ENCODE results near the gene METAP2.

The METAP2 gene

GRCh38 chr12:95509300-95509699 is 35.3 kb downstream of the METAP2 start:
- no CpG with 5 or more reads among the region's 3 CpGs for WGBS, 2 donors (ENCODE audit: extremely low coverage in 2 of 2, insufficient read length in 2 of 2, insufficient replicate concordance in 1 of 2)
- Histone ChIP-seq H3K4me2 (ENCODE audit: insufficient read depth, low read length, poor library complexity, severe bottlenecking) (no peak overlapping the region), H4K91ac (ENCODE audit: low read depth, low read length, poor library complexity) (no peak overlapping the region)

GRCh38 chr12:95511977-95512376 is 38.0 kb downstream of the METAP2 start:
- Histone ChIP-seq H3K4me2 (ENCODE audit: insufficient read depth, low read length, poor library complexity, severe bottlenecking) (no peak overlapping the region), H2BK5ac (ENCODE audit: low read length) (no peak overlapping the region), H3K27ac (replicated peaks; ENCODE audit: low read length) (no peak overlapping the region), H3K4me3 (ENCODE audit: low read length in 2 of 2) (no peak overlapping the region), H2BK120ac (ENCODE audit: low read depth, low read length) (no peak overlapping the region), H3K4me1 (ENCODE audit: control insufficient read depth in 2 of 2, insufficient read depth in 1 of 2, low read depth in 1 of 2, low read length in 2 of 2) (no peaks in the 10 kb centered on the region), H3K14ac (ENCODE audit: low read length) (no peak overlapping the region), H2BK12ac (ENCODE audit: low read length) (no peak overlapping the region), H2AK5ac (ENCODE audit: low read depth, low read length) (no peak overlapping the region), H3K36me3 (replicated peaks in 1 of 2; ENCODE audit: control insufficient read depth in 2 of 2, insufficient read depth in 2 of 2, low read length in 2 of 2) (peaks cover 24 to 92% of the 10 kb centered on the region in 2 donors), H3K18ac (ENCODE audit: low read length) (no peak overlapping the region), H4K91ac (ENCODE audit: low read depth, low read length, poor library complexity) (no peak overlapping the region), H4K8ac (ENCODE audit: low read depth, low read length) (no peak overlapping the region), H3K79me1 (ENCODE audit: low read depth, low read length) (no peaks in the 10 kb centered on the region), H2BK15ac (ENCODE audit: low read length) (no peak overlapping the region), H3K27me3 (ENCODE audit: control insufficient read depth in 3 of 3, insufficient read depth in 3 of 3, low read depth in 1 of 3, low read length in 3 of 3) (no peaks in the 10 kb centered on the region), H3K4ac (ENCODE audit: low read length) (no peak overlapping the region), H3K9me3 (replicated peaks in 1 of 2; ENCODE audit: control insufficient read depth in 2 of 2, insufficient read depth in 1 of 2, low read depth in 1 of 2, low read length in 2 of 2) (no peaks in the 10 kb centered on the region), H2AFZ (ENCODE audit: low read length) (no peak overlapping the region), H3K9ac (ENCODE audit: low read depth, low read length, poor library complexity) (no peak overlapping the region), H3K23ac (ENCODE audit: low read depth, low read length, poor library complexity) (no peak overlapping the region)
- no peak for DNase-seq (ENCODE audit: low spot score)
- WGBS, 2 donors (ENCODE audit: extremely low coverage in 2 of 2, insufficient read length in 2 of 2, insufficient replicate concordance in 1 of 2) = no CpG with 5 or more reads among the region's 1 CpG

More at GRCh38 chr12:95509300-95509699, 35.3 kb downstream of the METAP2 start:
- H3K4me3 ChIP-seq (ENCODE audit: low read length in 2 of 2) = no peak overlapping the region
- H3K36me3 ChIP-seq (replicated peaks in 1 of 2; ENCODE audit: control insufficient read depth in 2 of 2, insufficient read depth in 2 of 2, low read length in 2 of 2) = peaks cover 30 to 98% of the 10 kb centered on the region in 2 donors
- H3K4me1 ChIP-seq (ENCODE audit: control insufficient read depth in 2 of 2, insufficient read depth in 1 of 2, low read depth in 1 of 2, low read length in 2 of 2) = no peaks in the 10 kb centered on the region
- no peak overlapping the region for H3K18ac ChIP-seq (ENCODE audit: low read length)
- H2BK5ac ChIP-seq (ENCODE audit: low read length) = no peak overlapping the region
- no peak overlapping the region for H3K14ac ChIP-seq (ENCODE audit: low read length)
- H2BK120ac ChIP-seq (ENCODE audit: low read depth, low read length) = no peak overlapping the region
- no peak overlapping the region for H2AK5ac ChIP-seq (ENCODE audit: low read depth, low read length)
- no peaks in the 10 kb centered on the region for H3K79me1 ChIP-seq (ENCODE audit: low read depth, low read length)
- no peak overlapping the region for H3K4ac ChIP-seq (ENCODE audit: low read length)
- no peak for DNase-seq (ENCODE audit: low spot score)
- no peak overlapping the region for H3K23ac ChIP-seq (ENCODE audit: low read depth, low read length, poor library complexity)
- no peak overlapping the region for H2BK12ac ChIP-seq (ENCODE audit: low read length)
- no peak overlapping the region for H2AFZ ChIP-seq (ENCODE audit: low read length)
- no peak overlapping the region for H2BK15ac ChIP-seq (ENCODE audit: low read length)
- H4K8ac ChIP-seq (ENCODE audit: low read depth, low read length) = no peak overlapping the region
- no peaks in the 10 kb centered on the region for H3K27me3 ChIP-seq (ENCODE audit: control insufficient read depth in 3 of 3, insufficient read depth in 3 of 3, low read depth in 1 of 3, low read length in 3 of 3)
- H3K27ac ChIP-seq (replicated peaks; ENCODE audit: low read length) = no peak overlapping the region
- no peaks in the 10 kb centered on the region for H3K9me3 ChIP-seq (replicated peaks in 1 of 2; ENCODE audit: control insufficient read depth in 2 of 2, insufficient read depth in 1 of 2, low read depth in 1 of 2, low read length in 2 of 2)
- H3K9ac ChIP-seq (ENCODE audit: low read depth, low read length, poor library complexity) = no peak overlapping the region

DNA sequence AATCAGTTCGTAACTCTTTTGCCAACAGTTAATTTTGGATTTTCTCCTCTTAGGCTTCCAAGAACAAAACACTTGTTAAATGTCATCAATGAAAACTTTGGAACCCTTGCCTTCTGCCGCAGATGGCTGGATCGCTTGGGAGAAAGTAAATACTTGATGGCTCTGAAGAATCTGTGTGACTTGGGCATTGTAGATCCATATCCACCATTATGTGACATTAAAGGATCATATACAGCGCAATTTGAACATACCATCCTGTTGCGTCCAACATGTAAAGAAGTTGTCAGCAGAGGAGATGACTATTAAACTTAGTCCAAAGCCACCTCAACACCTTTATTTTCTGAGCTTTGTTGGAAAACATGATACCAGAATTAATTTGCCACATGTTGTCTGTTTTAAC is 39.6 kb downstream of the METAP2 start:
- no peak overlapping the region for H3K4me3 ChIP-seq (ENCODE audit: low read length in 2 of 2)
- no peak overlapping the region for H3K4ac ChIP-seq (ENCODE audit: low read length)
- no peak overlapping the region for H2AFZ ChIP-seq (ENCODE audit: low read length)
- peaks cover 22 to 76% of the 10 kb centered on the region in 2 donors for H3K36me3 ChIP-seq (replicated peaks in 1 of 2; ENCODE audit: control insufficient read depth in 2 of 2, insufficient read depth in 2 of 2, low read length in 2 of 2)
- no peak overlapping the region for H3K27ac ChIP-seq (replicated peaks; ENCODE audit: low read length)
- H3K18ac ChIP-seq (ENCODE audit: low read length) = no peak overlapping the region
- no peak for DNase-seq (ENCODE audit: low spot score)
- H3K4me2 ChIP-seq (ENCODE audit: insufficient read depth, low read length, poor library complexity, severe bottlenecking) = no peak overlapping the region
- no peak overlapping the region for H4K91ac ChIP-seq (ENCODE audit: low read depth, low read length, poor library complexity)
- no peak overlapping the region for H3K23ac ChIP-seq (ENCODE audit: low read depth, low read length, poor library complexity)
- H2BK120ac ChIP-seq (ENCODE audit: low read depth, low read length) = no peak overlapping the region
- H3K27me3 ChIP-seq (ENCODE audit: control insufficient read depth in 3 of 3, insufficient read depth in 3 of 3, low read depth in 1 of 3, low read length in 3 of 3) = no peaks in the 10 kb centered on the region
- no peak overlapping the region for H2AK5ac ChIP-seq (ENCODE audit: low read depth, low read length)
- no peaks in the 10 kb centered on the region for H3K4me1 ChIP-seq (ENCODE audit: control insufficient read depth in 2 of 2, insufficient read depth in 1 of 2, low read depth in 1 of 2, low read length in 2 of 2)
- H2BK12ac ChIP-seq (ENCODE audit: low read length) = no peak overlapping the region
- no peak overlapping the region for H3K9ac ChIP-seq (ENCODE audit: low read depth, low read length, poor library complexity)
- WGBS, 2 donors (ENCODE audit: extremely low coverage in 2 of 2, insufficient read length in 2 of 2, insufficient replicate concordance in 1 of 2) = no CpG with 5 or more reads among the region's 5 CpGs
- no peaks in the 10 kb centered on the region for H3K79me1 ChIP-seq (ENCODE audit: low read depth, low read length)
- no peak overlapping the region for H2BK15ac ChIP-seq (ENCODE audit: low read length)
- no peak overlapping the region for H4K8ac ChIP-seq (ENCODE audit: low read depth, low read length)
- no peaks in the 10 kb centered on the region for H3K9me3 ChIP-seq (replicated peaks in 1 of 2; ENCODE audit: control insufficient read depth in 2 of 2, insufficient read depth in 1 of 2, low read depth in 1 of 2, low read length in 2 of 2)
- no peak overlapping the region for H3K14ac ChIP-seq (ENCODE audit: low read length)
- no peak overlapping the region for H2BK5ac ChIP-seq (ENCODE audit: low read length)

DNA sequence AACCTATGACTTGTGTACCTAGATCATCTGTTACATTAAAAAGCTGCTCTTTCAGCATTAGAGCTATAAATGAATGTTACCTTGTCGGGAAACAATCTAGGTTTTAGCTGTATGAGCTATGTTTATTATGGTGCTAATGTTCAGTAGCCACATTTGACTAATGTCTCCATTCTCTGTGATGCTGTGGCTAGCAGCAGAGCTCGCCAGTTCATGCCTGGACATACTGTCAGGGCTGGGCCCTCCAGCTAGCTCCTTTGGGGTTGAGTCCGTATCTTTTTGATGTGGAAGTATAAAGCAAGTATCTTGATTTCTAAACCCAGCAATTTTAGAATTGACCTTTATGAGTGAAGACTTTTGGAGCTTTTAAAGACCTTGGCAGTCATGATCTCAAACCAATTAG is 41.2 kb downstream of the METAP2 start:
- no CpG with 5 or more reads among the region's 3 CpGs for WGBS, 2 donors (ENCODE audit: extremely low coverage in 2 of 2, insufficient read length in 2 of 2, insufficient replicate concordance in 1 of 2)
- peak overlapping the region; percentile 43 for H3K27ac ChIP-seq (replicated peaks; ENCODE audit: low read length)
- H3K79me1 ChIP-seq (ENCODE audit: low read depth, low read length) = no peaks in the 10 kb centered on the region
- peaks cover 25 to 61% of the 10 kb centered on the region in 2 donors for H3K36me3 ChIP-seq (replicated peaks in 1 of 2; ENCODE audit: control insufficient read depth in 2 of 2, insufficient read depth in 2 of 2, low read length in 2 of 2)
- H2AFZ ChIP-seq (ENCODE audit: low read length) = no peak overlapping the region
- H3K4me1 ChIP-seq (ENCODE audit: control insufficient read depth in 2 of 2, insufficient read depth in 1 of 2, low read depth in 1 of 2, low read length in 2 of 2) = no peaks in the 10 kb centered on the region
- no peak overlapping the region for H4K91ac ChIP-seq (ENCODE audit: low read depth, low read length, poor library complexity)
- H4K8ac ChIP-seq (ENCODE audit: low read depth, low read length) = no peak overlapping the region
- no peak overlapping the region for H3K4me2 ChIP-seq (ENCODE audit: insufficient read depth, low read length, poor library complexity, severe bottlenecking)
- no peaks in the 10 kb centered on the region for H3K27me3 ChIP-seq (ENCODE audit: control insufficient read depth in 3 of 3, insufficient read depth in 3 of 3, low read depth in 1 of 3, low read length in 3 of 3)
- no peaks in the 10 kb centered on the region for H3K9me3 ChIP-seq (replicated peaks in 1 of 2; ENCODE audit: control insufficient read depth in 2 of 2, insufficient read depth in 1 of 2, low read depth in 1 of 2, low read length in 2 of 2)
- no peak overlapping the region for H2BK120ac ChIP-seq (ENCODE audit: low read depth, low read length)
- H3K4ac ChIP-seq (ENCODE audit: low read length) = no peak overlapping the region
- H3K9ac ChIP-seq (ENCODE audit: low read depth, low read length, poor library complexity) = no peak overlapping the region
- no peak overlapping the region for H2BK15ac ChIP-seq (ENCODE audit: low read length)
- H2AK5ac ChIP-seq (ENCODE audit: low read depth, low read length) = no peak overlapping the region
- H3K18ac ChIP-seq (ENCODE audit: low read length) = no peak overlapping the region
- H2BK5ac ChIP-seq (ENCODE audit: low read length) = no peak overlapping the region
- no peak overlapping the region for H2BK12ac ChIP-seq (ENCODE audit: low read length)
- H3K4me3 ChIP-seq (ENCODE audit: low read length in 2 of 2) = no peak overlapping the region
- no peak overlapping the region for H3K23ac ChIP-seq (ENCODE audit: low read depth, low read length, poor library complexity)
- H3K14ac ChIP-seq (ENCODE audit: low read length) = no peak overlapping the region
- DNase-seq (ENCODE audit: low spot score) = no peak
